ENCODE data around the gene ICE1.

- TF ChIP-seq, protein P1, sequence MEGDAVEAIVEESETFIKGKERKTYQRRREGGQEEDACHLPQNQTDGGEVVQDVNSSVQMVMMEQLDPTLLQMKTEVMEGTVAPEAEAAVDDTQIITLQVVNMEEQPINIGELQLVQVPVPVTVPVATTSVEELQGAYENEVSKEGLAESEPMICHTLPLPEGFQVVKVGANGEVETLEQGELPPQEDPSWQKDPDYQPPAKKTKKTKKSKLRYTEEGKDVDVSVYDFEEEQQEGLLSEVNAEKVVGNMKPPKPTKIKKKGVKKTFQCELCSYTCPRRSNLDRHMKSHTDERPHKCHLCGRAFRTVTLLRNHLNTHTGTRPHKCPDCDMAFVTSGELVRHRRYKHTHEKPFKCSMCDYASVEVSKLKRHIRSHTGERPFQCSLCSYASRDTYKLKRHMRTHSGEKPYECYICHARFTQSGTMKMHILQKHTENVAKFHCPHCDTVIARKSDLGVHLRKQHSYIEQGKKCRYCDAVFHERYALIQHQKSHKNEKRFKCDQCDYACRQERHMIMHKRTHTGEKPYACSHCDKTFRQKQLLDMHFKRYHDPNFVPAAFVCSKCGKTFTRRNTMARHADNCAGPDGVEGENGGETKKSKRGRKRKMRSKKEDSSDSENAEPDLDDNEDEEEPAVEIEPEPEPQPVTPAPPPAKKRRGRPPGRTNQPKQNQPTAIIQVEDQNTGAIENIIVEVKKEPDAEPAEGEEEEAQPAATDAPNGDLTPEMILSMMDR (IDR thresholded peaks at IDR 0.05) = no peak
- TF ChIP-seq TP53 (CRISPR knock-in tag; IDR thresholded peaks at IDR 0.05) = no peak
These were observed 38.5 kb downstream of the ICE1 start for GRCh38 chr5:5461012-5461411.

All from WTC11 (cell line).